ENCODE results near the gene KIF20A. TPM values are rescaled to one million over a fixed set of nuclear protein-coding genes. Genes with fewer than 3 reads are reported as not detected.

Gene KIF20A
- total RNA-seq, 4 donors from 2014 or later: 0.50 to 1.1 TPM; not detected in 2

- no peaks in the 10 kb centered on the region for H3K36me3 ChIP-seq
- H3K27me3 ChIP-seq: no peaks in the 10 kb centered on the region
- intact Hi-C loops (cut with DNase I): no loop called here
- H3K4me3 ChIP-seq: no peak overlapping the region
- H3K4me1 ChIP-seq: peaks cover 8 to 15% (median 9%) of the 10 kb centered on the region in 4 donors
- TF ChIP-seq POLR2A (IDR thresholded peaks at IDR 0.05; ENCODE audit: low read depth): no peak
- TF ChIP-seq EP300 (IDR thresholded peaks at IDR 0.05): no peak
- TF ChIP-seq POLR2AphosphoS5 (IDR thresholded peaks at IDR 0.05): no peak
- TF ChIP-seq CTCF (IDR thresholded peaks at IDR 0.05): no peak
- no peak for DNase-seq (ENCODE audit: extremely low spot score)
- H3K27ac ChIP-seq (replicated peaks in 1 of 4): no peak overlapping the region
- 72% methylated on average over 2 of the region's 2 CpGs for WGBS
- no peaks in the 10 kb centered on the region for H3K9me3 ChIP-seq
These were observed 54.4 kb downstream of the KIF20A start for GRCh38 chr5:138233280-138233679.

GRCh38 chr5:138234651-138235050 lies 55.7 kb downstream of the KIF20A start:
- no peak for DNase-seq (ENCODE audit: extremely low spot score)
- Histone ChIP-seq H3K4me3 (no peak overlapping the region), H3K36me3 (no peaks in the 10 kb centered on the region), H3K4me1 (peaks cover 8 to 15% (median 9%) of the 10 kb centered on the region in 4 donors), H3K27ac (replicated peaks in 1 of 4) (no peak overlapping the region), H3K9me3 (no peaks in the 10 kb centered on the region), H3K27me3 (no peaks in the 10 kb centered on the region)
- whole genome bisulfite sequencing: 88% methylated on average over 2 of the region's 2 CpGs
- intact Hi-C loops (cut with DNase I): no loop called here
- TF ChIP-seq EP300 (IDR thresholded peaks at IDR 0.05) (no peak), POLR2AphosphoS5 (IDR thresholded peaks at IDR 0.05) (no peak), POLR2A (IDR thresholded peaks at IDR 0.05; ENCODE audit: low read depth) (no peak), CTCF (IDR thresholded peaks at IDR 0.05) (no peak)

Other genes starting within 250 kb of the KIF20A start
- 10 to 100 TPM; 50.0 to 73.1 (median 53.6) TPM for gene FAM13B, start 146.0 kb upstream of the KIF20A start, total RNA-seq
- not detected for gene WNT8A, start 95.1 kb upstream of the KIF20A start, total RNA-seq
- 1 to 10 TPM; 1.1 to 5.4 (median 2.5) TPM for gene NME5, start 39.7 kb upstream of the KIF20A start, total RNA-seq
- gene BRD8, start 482 bp upstream of the KIF20A start, total RNA-seq: 10 to 100 TPM; 27.3 to 41.5 (median 31.2) TPM
- gene CDC23, start 34.2 kb downstream of the KIF20A start, total RNA-seq: 10 to 100 TPM; 15.6 to 21.2 (median 20.4) TPM
- gene GFRA3, start 95.5 kb downstream of the KIF20A start, total RNA-seq: 1 to 10 TPM; 2.5 to 8.4 (median 4.2) TPM
- under 1 TPM in 1 of 4 donors, not detected in 3; 0.17 TPM for gene CDC25C, start 152.7 kb downstream of the KIF20A start, total RNA-seq
- 10 to 100 TPM; 22.4 to 40.0 (median 29.6) TPM for gene FAM53C, start 159.2 kb downstream of the KIF20A start, total RNA-seq
- gene KDM3B, start 173.6 kb downstream of the KIF20A start, total RNA-seq: 10 to 100 TPM; 61.3 to 88.8 (median 74.9) TPM